22Rv1 (cell line): Measurements from ENCODE around the gene DNASE1L1.

Experiments used
- H3K27ac ChIP-seq: fragments of 450-650 bp; 2 replicates; pipeline ENCODE4 v1.5.1; 2017
- ZFX ChIP-seq: fragments of 450-650 bp; IDR thresholded peaks from 2 replicates; pipeline ENCODE4 v1.6.1; 2017; ENCODE audit warnings: antibody characterized with exemption, borderline replicate concordance
- TF ChIP-seq, protein P1 (sequence below): fragments of 450-650 bp; IDR thresholded peaks from 2 replicates; pipeline ENCODE4 v1.5.1; 2017; ENCODE audit warnings: mild to moderate bottlenecking

DNASE1L1 gene

DNA sequence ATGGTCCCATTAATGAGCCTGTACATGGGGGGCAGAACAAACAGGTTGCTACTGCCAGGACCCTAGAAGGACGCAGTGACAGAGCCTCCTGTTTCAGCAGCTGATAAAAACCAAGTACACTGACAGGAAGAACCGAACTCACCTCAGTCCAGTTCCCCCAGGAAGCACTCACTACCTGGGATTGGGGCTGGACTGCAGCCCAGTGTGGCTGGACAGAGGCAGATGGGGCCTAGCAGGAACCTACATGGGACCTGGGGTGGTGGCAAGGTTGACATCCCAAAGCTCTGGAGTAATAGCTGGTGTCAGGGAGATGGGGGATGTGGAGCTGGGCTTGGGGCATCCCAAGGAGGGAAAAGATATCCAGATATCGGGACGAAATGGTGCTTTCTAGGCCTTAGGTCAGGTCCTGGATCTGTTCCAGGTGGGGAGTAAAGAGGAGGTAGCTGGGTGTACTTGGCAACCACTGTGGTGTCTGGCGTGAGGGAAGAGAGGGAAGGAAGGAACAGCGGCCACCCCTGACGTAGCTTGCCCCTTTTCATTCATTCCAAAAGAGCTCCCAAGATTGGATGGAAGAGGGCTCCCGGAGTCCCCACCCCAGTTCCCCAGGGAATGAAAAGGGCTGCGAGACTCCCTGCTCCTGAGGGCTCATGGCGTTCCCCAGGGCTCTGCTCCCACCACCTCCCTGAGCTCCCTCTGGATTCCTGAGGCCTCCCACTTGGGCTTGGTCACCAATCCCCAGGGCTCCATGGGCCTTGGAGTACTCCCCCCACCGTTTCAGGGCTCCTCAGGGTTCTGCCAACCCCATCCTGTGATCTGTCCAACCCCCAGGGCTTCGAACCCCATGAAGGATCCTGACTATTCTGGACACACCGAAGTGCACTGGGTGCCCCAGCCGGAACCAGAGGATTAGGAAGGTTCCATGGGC, 25.4 kb downstream of the DNASE1L1 start:
- no peak for TF ChIP-seq ZFX
- TF ChIP-seq, protein P1, sequence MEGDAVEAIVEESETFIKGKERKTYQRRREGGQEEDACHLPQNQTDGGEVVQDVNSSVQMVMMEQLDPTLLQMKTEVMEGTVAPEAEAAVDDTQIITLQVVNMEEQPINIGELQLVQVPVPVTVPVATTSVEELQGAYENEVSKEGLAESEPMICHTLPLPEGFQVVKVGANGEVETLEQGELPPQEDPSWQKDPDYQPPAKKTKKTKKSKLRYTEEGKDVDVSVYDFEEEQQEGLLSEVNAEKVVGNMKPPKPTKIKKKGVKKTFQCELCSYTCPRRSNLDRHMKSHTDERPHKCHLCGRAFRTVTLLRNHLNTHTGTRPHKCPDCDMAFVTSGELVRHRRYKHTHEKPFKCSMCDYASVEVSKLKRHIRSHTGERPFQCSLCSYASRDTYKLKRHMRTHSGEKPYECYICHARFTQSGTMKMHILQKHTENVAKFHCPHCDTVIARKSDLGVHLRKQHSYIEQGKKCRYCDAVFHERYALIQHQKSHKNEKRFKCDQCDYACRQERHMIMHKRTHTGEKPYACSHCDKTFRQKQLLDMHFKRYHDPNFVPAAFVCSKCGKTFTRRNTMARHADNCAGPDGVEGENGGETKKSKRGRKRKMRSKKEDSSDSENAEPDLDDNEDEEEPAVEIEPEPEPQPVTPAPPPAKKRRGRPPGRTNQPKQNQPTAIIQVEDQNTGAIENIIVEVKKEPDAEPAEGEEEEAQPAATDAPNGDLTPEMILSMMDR, result no peak
- H3K27ac ChIP-seq, result peak overlapping the region; percentile 2; the same call in 1 of the 2 replicates

DNA sequence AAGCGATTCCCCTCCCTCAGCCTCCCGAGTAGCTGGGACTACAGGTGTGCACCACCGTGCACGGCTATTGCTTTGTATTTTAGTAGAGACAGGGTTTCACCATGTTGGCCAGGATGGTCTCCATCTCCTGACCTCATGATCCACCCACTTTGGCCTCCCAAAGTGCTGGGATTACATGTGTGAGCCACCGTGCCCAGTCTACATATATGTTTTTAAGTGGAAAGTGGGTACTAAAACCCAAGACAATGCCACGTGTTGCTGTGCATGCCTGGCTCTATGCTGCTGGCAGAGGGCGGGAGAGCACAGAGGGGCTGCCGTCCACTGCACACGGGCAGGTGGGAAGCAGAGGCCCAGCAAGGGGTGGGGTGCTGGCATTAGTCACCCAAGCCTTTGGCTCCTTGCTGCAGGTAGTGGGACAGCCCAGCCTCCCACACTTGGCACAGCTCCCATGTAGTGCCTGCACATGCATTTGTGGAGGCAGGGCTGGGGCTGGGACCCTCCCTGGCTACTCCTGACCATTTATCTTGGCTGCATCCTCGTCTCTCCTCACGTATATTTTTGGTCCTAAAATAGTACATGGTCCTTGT, 26.5 kb downstream of the DNASE1L1 start:
- no peak for TF ChIP-seq ZFX
- TF ChIP-seq, protein P1, result no peak
- peak overlapping the region; percentile 2; the same call in 1 of the 2 replicates for H3K27ac ChIP-seq

DNA sequence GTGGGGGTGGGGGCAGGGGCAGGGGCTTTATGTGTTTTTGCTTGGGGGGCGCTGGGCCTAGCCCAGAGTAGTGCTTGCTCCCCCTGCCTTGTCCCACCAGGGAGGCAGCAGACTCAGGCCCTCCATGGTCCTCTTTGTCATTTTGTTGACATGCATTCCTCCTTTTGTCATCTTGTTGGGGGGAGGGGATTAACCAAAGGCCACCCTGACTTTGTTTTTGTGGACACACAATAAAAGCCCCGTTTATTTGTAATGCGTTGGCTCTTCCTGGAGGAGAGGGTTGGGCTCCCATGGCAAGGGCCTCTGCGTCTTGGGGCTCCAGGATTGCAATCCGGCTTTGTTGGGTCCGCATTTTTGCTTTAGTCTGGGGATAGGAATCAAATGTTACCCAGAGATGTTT, 27.8 kb downstream of the DNASE1L1 start:
- no peak overlapping the region for H3K27ac ChIP-seq

DNA sequence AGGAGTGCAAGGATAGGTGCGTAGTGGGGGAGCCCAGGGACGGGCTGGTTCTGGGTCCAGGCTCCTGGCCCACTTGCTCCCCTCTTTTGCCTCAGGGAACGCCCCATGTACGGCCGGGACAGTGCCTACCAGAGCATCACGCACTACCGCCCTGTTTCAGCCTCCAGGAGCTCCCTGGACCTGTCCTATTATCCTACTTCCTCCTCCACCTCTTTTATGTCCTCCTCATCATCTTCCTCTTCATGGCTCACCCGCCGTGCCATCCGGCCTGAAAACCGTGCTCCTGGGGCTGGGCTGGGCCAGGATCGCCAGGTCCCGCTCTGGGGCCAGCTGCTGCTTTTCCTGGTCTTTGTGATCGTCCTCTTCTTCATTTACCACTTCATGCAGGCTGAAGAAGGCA, 28.3 kb downstream of the DNASE1L1 start:
- peak overlapping the region; percentile 80; the same call in 1 of the 2 replicates for H3K27ac ChIP-seq
- TF ChIP-seq, protein P1, result no peak
- no peak for TF ChIP-seq ZFX

More for the DNA sequence above, 27.8 kb downstream of the DNASE1L1 start:
- no peak for TF ChIP-seq ZFX
- TF ChIP-seq, protein P1, result no peak

DNA sequence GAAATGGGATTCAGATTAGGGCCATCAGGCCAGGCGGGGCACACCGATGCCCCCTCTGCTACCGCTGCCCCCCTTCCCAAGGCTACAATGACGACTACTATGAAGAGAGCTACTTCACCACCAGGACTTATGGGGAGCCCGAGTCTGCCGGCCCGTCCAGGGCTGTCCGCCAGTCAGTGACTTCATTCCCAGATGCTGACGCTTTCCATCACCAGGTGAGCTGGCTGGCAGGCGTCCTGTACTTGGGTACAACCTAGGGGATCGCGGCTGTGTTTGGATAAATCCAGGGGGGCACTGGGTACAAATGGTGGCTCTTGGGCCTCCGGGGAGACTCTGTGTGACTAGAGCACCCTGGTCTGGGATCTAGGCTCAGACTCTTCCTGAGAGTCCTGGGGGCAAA, 28.9 kb downstream of the DNASE1L1 start:
- TF ChIP-seq, protein P1, result no peak
- no peak for TF ChIP-seq ZFX
- peak overlapping the region; percentile 80 for H3K27ac ChIP-seq

DNA sequence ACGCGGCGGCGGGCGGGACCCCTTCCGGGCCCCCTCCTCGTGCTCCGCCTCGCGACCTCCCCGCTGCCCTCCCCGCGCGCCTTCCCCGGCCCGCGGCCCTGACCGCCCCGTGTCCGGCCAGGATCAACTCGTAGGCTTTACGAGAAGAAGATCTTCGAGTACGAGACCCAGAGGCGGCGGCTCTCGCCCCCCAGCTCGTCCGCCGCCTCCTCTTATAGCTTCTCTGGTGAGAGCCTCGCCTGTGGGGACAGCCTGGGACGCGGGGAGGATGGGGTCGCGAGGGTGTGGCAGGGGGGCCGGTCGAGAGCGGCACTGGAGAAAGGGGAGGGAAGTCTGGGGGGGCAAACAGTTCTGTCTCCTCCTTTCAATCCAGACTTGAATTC, 29.5 kb downstream of the DNASE1L1 start:
- no peak for TF ChIP-seq ZFX
- TF ChIP-seq, protein P1, result no peak
- H3K27ac ChIP-seq, result peak overlapping the region; percentile 80
